GM19395 (cell line): Measurements from ENCODE around the gene OXTR.

Experiments
- ATAC-seq: cut with Tn5 transposase; IDR thresholded peaks from one replicate; pipeline ENCODE4 v1.9.1; 2021; ENCODE audit warnings: mild to moderate bottlenecking, moderate library complexity; ENCODE audit not compliant: unreplicated experiment

Gene OXTR

DNA sequence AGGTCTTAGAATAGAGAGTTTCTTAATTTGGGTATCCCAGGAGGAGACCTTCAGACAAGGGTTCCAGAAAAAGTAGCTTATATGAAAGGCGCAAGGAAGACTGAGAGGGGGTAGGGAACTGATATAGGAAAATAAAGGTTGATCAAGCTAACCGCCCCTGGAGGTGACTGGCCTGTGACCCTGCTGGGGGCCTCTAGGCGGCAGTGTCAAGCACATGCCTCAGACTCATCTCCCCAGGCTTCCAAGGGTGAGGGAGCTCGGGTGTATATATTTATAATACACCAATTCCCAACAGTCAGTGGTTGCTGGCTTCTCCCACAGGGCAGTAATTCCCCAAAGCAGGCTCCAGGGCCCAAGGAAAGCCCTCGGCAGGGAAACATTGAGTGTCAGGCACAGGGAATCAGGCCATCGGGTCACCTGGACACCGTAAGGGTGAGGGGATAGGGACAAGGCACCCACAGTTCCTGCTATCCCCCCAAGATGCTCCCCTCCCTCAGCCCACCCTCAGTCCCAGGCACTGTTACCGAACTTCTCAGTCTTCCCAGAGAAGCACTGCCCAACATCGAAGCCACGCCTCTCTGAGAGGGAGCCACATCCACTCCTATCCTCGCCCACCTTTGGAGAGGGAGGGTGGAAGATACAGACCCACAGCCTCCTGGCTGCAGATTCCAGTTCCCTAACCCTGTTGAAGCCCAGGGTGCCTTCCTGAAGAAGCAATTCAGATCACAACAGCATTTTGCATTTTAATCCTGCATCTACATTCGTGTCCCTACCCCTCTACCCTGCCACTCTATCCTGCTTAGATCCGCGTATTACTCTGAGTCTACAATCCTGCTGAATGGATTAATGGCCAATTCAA is 55.3 kb downstream of the OXTR start:
- peak; percentile 76 for ATAC-seq

DNA sequence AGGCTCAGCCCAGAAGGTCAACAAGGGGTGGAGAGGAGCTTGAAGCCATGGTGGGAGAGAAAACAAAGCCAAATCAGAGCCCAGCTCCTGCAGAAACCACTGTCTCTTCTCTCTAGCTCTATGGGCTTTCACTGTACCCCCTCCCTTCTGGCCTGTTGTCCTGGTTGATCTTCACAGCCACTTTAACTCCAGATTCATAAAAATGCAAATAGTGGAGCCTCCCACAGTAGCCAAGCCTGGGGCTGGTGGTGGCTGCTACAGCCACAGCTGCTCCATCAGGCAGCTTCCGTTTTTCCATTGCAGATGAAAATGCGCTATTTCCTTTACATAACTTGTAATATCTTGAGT is 56.5 kb downstream of the OXTR start:
- no peak for ATAC-seq

DNA sequence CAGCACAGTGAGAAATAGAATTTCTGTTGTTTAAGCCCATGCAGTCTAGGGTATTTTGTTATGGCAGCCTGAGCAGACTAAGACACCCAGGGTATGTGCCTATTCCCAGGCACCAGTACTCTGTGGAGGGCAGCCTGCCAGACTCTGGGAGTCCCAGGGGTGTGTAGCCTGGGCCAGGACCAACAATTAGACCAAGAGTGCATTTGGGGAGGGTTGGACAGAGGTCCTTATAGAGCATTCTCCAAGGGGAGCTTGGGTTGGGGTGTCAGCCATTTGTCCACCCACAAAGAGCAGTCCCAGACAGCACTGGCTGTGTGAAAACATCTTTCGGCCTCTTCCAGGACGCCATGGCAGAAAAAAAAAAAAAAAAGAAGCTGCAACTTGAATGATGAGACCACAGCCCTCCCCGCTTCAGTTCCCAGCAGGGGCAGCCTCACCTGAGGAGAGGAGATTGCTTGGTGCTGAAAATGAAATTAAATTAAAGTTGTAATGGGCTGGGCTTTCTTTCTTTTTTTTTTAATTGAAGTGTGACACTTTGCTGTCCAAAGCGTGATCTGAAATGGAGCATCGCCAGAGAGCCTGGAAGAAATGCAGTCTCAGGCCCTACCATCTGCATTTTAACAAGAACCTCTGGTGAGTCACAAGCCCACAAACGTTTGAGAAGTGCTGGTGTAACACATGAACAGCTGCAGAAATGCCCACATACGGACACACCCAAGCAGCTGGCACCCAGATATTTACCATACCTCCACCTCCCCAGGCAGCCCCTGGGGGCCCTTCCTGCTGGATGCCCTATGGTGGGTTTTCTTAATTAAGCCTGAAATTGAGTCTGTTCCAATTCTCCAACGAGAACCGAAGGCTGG is 57.1 kb downstream of the OXTR start:
- ATAC-seq: no peak

DNA sequence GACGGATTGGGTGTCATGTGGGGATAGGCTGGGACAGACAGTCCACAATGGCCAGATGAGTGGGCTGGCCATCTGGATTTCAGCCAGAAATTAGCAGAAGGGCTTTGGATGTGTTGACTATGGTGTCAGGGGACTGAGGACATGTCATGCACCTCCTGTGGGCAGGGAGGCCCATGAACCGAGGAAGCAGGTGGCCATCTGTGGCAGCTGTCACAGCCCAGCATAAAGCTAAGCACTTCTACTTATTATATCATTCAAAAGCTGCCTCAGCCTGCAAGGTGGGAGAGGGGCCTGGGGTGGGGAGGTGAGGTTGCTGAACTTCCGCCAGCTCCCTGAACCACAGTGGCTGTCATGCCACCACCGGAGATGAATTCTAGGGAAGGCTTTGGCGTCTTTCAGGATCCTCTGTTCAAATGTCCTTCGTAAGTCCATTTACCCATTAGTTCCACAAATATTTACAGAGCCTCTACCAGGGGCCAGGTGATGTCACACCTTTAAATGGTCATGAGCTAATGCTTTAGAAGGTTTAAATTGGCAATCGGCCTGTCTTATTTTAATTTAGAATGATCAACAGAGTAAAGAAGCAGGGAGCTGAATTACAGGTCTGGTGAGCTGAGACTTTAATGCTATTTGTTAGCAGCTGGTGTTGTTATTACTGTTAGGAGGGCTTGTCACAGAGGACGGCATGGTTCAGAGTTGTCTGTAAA is 59.5 kb downstream of the OXTR start:
- no peak for ATAC-seq

DNA sequence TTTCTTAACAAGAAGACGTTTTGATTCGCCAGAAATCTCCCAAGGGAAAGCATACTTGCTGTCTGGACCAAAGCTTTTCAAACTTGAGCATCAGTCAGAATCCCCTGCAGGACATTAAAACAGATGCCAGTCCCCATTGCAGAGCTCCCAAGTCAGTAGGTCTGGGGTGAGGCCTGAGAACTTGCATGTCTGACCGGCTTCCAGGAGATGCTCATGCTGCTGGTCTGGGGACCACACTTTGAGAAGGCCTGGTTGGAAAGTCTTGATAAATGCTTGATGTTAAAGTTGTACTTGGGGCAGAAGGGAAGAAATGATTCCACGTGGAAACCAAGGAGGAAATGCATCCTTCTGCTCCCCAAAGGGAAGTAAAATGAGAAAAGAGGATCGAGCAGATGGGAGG is 60.1 kb downstream of the OXTR start:
- ATAC-seq: no peak

DNA sequence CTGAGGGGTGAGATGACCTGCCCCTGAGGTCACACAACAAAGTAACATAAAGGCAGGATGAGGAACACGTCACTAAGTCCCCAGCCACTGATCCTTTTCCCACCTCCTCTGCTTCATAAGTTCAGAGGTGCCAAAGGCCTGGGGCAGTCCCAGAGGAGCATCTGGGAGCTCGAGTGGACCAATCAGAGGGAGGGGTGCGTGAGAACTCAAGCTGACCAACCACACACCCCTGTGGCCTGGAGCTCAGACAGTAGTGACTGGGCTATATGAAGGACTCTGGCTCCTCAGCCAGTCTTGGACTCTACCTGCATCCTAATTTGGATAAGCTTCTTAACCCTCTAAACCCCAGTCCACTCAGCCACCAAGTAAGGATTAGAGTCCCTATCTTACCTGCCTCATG is 63.8 kb downstream of the OXTR start:
- ATAC-seq: no peak

DNA sequence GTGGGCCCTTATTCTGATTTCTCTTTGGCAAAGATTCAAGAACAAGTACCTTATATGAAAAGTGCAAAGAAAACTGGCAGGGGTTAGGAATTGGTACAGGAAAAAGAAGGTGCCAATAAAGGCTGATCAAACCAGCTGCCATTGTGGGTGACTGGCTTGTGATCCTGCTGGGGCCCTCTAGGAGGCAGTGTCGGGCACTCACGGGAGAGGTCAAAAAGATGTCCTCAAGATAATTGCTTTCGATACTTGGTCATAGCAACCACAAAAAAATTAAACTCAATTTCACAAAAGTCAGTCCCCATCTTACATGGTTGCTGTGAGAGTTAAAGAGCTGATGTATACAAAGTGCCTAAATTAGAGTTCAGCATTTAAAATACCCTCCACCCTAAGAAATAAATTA is 66.9 kb downstream of the OXTR start:
- ATAC-seq: no peak
